Left hindlimb (tissue), 1 donor: ENCODE data around the gene DAGLA.
"Not testable (repeated sequence)": the region's sequence is repeated elsewhere in the genome, so short reads cannot be mapped to it uniquely, and the experiment has no call there.

Source experiments
- DNase-seq: peaks from one replicate; pipeline ENCODE4 v3.0.0-alpha.2; 2018

DAGLA gene

GRCh38 chr11:61679893-61680621 is at the start of gene DAGLA:
DAGLA (plus strand) TSS chr11:61680391; CDS start chr11:61720156, 39,765 bp downstream.
- DNase-seq, result peak; percentile 74

GRCh38 chr11:61632096-61632495 is 48.1 kb upstream of the DAGLA start:
- DNase-seq, result no peak

- no peak for DNase-seq
Observed at GRCh38 chr11:61635304-61635703, 44.9 kb upstream of the DAGLA start.

GRCh38 chr11:61635787-61636186 is 44.4 kb upstream of the DAGLA start:
- DNase-seq, result no peak

GRCh38 chr11:61636676-61637075 is 43.5 kb upstream of the DAGLA start:
- DNase-seq, result no peak

GRCh38 chr11:61637277-61637676 is 42.9 kb upstream of the DAGLA start:
- DNase-seq, result no peak

GRCh38 chr11:61639816-61640443 is 40.3 kb upstream of the DAGLA start:
- no peak for DNase-seq

GRCh38 chr11:61642162-61642561 is 38.0 kb upstream of the DAGLA start:
- no peak for DNase-seq

GRCh38 chr11:61645179-61645868 is 34.9 kb upstream of the DAGLA start:
- DNase-seq, result no peak

GRCh38 chr11:61647529-61647928 is 32.7 kb upstream of the DAGLA start:
- DNase-seq, result no peak

- DNase-seq, result peak; percentile 80
Observed at GRCh38 chr11:61650781-61651571, 29.2 kb upstream of the DAGLA start.

- no peak for DNase-seq
Observed at GRCh38 chr11:61652135-61652534, 28.1 kb upstream of the DAGLA start.

GRCh38 chr11:61654397-61654829 is 25.8 kb upstream of the DAGLA start:
- no peak for DNase-seq

GRCh38 chr11:61655266-61656159 is 24.7 kb upstream of the DAGLA start:
- DNase-seq, result not testable (repeated sequence)

GRCh38 chr11:61656347-61657077 is 23.7 kb upstream of the DAGLA start:
- no peak for DNase-seq

GRCh38 chr11:61657566-61658290 is 22.5 kb upstream of the DAGLA start:
- no peak for DNase-seq

GRCh38 chr11:61659413-61660196 is 20.6 kb upstream of the DAGLA start:
- DNase-seq, result no peak

- not testable (repeated sequence) for DNase-seq
Observed at GRCh38 chr11:61660997-61661396, 19.2 kb upstream of the DAGLA start.

GRCh38 chr11:61666684-61667297 is 13.4 kb upstream of the DAGLA start:
- DNase-seq, result no peak
